Kidney tubule cell (primary cell): Measurements from ENCODE around the gene C3.
"Not testable (repeated sequence)": the region's sequence is repeated elsewhere in the genome, so short reads cannot be mapped to it uniquely, and the experiment has no call there.

Source experiments
- DNase-seq: peaks from one replicate; pipeline ENCODE4 v3.0.0-alpha.2; 2018; ENCODE audit warnings: low spot score

C3 gene

GRCh38 chr19:6720369-6721137, at the start of gene C3:
Gene C3, minus strand, starts transcription at chr19:6720650. Its CDS starts 61 bp downstream, at chr19:6720589.
- peak; percentile 79 for DNase-seq

GRCh38 chr19:6769006-6769619, 48.7 kb upstream of the C3 start:
- DNase-seq, result no peak

- DNase-seq, result no peak
Measured at GRCh38 chr19:6768236-6768785, 47.9 kb upstream of the C3 start.

GRCh38 chr19:6767357-6768235, 47.1 kb upstream of the C3 start, which contains the start of gene SH2D3A:
Gene SH2D3A, minus strand, starts transcription at chr19:6767435. Its CDS starts 3,687 bp downstream, at chr19:6763748.
- peak; percentile 95 for DNase-seq

GRCh38 chr19:6767081-6767356, 46.6 kb upstream of the C3 start:
- peak; percentile 73 for DNase-seq

GRCh38 chr19:6766357-6767080, 46.1 kb upstream of the C3 start:
- DNase-seq, result peak; percentile 64

GRCh38 chr19:6765738-6766356, 45.4 kb upstream of the C3 start:
- peak; percentile 96 for DNase-seq

GRCh38 chr19:6762253-6762797, 41.9 kb upstream of the C3 start:
- DNase-seq, result not testable (repeated sequence)

GRCh38 chr19:6761053-6761676, 40.7 kb upstream of the C3 start:
- DNase-seq, result no peak

GRCh38 chr19:6760606-6761005, 40.2 kb upstream of the C3 start:
- no peak for DNase-seq

- no peak for DNase-seq
Measured at GRCh38 chr19:6754653-6755463, 34.4 kb upstream of the C3 start.

- DNase-seq, result no peak
Measured at GRCh38 chr19:6754136-6754535, 33.7 kb upstream of the C3 start.

- DNase-seq, result peak; percentile 74
Measured at GRCh38 chr19:6753178-6754031, 33.0 kb upstream of the C3 start.

GRCh38 chr19:6752256-6753177, 32.1 kb upstream of the C3 start:
- DNase-seq, result no peak

GRCh38 chr19:6751189-6751588, 30.7 kb upstream of the C3 start:
- DNase-seq, result no peak

GRCh38 chr19:6750062-6750461, 29.6 kb upstream of the C3 start:
- no peak for DNase-seq

- not testable (repeated sequence) for DNase-seq
Measured at GRCh38 chr19:6748543-6748942, 28.1 kb upstream of the C3 start.

- DNase-seq, result no peak
Measured at GRCh38 chr19:6745965-6746364, 25.5 kb upstream of the C3 start.
